AG04450 (cell line): ENCODE results near the gene PTPRS. TPM values are rescaled to one million over a fixed set of nuclear protein-coding genes. Genes with fewer than 3 reads are reported as not detected.

ENCODE experiments used
- CTCF ChIA-PET: fragments of 300-600, 350-600 bp; formaldehyde crosslinking; extraction: SDS; loops from one replicate; lab custom pipeline; 2022; ENCODE audit warnings: antibody characterized with exemption, inconsistent platforms; lab: Charles Lee
- POLR2A ChIA-PET: fragments of 350-600 bp; formaldehyde crosslinking; extraction: SDS; loops from one replicate; lab custom pipeline; 2021; ENCODE audit warnings: antibody characterized with exemption, inconsistent platforms; lab: Yijun Ruan, JAX
- DNase-seq: peaks from one replicate; pipeline ENCODE4 v3.0.0-alpha.2; 2011; ENCODE audit warnings: low read depth, low spot score
- H3K27ac ChIP-seq: one replicate; pipeline ENCODE4 v1.5.1; 2012; ENCODE audit warnings: low read depth, low read length, control low read depth
- H3K27me3 ChIP-seq: one replicate; pipeline ENCODE4 v1.6.0; 2012; ENCODE audit warnings: low read length; ENCODE audit not compliant: control insufficient read depth, insufficient read depth
- H3K4me3 ChIP-seq: 2 replicates; pipeline ENCODE4 v1.5.1; 2011; ENCODE audit warnings: mild to moderate bottlenecking, low read depth, low read length, control low read depth
- H3K9me3 ChIP-seq: 2 replicates; pipeline ENCODE4 v1.5.1; 2012; ENCODE audit warnings: low read length; ENCODE audit not compliant: control insufficient read depth, insufficient read depth
- polyA plus RNA-seq: library from polyadenylated mRNA; depleted of rRNA; stranded (reverse); fragments of >200 nt; gene quantifications from 2 replicates; pipeline ENCODE4 v1.2.3, GENCODE V29; 2011; rRNA removed
- TF ChIP-seq, protein P1 (sequence below): IDR thresholded peaks from 2 replicates; pipeline ENCODE4 v1.5.1; 2011; ENCODE audit warnings: low read depth, low read length, control low read depth, inconsistent platforms

PTPRS gene
- polyA plus RNA-seq, 1 experiment: 26.5 TPM

DNA sequence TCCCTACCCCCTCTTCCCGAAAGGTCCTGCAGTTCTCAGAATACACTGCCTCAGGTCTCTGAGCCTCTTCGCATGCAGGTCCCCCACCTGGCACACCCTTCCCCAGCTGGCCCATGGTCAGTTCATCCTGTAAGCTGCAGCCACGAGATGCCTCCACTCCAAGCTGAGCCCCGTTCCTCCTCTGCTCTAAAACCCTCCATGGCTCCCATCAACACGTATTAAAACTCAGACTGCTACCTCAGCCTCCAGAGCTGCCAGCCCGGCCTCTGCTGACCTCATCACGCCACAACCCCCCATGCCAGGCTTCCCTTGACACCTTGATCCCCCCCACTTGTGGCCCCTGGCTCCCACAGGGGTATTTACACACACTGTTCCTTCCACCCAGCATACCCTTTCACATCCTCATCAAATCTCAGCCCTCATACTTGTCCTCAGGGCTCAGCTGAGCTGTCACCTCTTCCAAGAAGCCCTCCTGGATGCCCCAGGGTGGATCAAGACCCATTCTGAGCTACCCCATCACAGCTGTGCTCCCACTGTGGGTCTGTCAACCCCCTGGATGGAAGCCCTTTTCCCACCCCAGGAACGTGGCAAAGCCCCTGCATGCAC, 48.9 kb downstream of the PTPRS start:
- Histone ChIP-seq H3K27ac (no peak overlapping the region), H3K9me3 (no peaks in the 10 kb centered on the region; the same call in 1 of the 2 replicates), H3K4me3 (peak overlapping the region; percentile 73), H3K27me3 (no peaks in the 10 kb centered on the region)
- ChIA-PET CTCF (no interaction called here), POLR2A (interaction anchor here (3.3 kb wide), 1 partner anchor 17 kb away, joined by 30 read pairs; no protein-coding TSS in a partner anchor)
- no peak for DNase-seq
- TF ChIP-seq, protein P1, sequence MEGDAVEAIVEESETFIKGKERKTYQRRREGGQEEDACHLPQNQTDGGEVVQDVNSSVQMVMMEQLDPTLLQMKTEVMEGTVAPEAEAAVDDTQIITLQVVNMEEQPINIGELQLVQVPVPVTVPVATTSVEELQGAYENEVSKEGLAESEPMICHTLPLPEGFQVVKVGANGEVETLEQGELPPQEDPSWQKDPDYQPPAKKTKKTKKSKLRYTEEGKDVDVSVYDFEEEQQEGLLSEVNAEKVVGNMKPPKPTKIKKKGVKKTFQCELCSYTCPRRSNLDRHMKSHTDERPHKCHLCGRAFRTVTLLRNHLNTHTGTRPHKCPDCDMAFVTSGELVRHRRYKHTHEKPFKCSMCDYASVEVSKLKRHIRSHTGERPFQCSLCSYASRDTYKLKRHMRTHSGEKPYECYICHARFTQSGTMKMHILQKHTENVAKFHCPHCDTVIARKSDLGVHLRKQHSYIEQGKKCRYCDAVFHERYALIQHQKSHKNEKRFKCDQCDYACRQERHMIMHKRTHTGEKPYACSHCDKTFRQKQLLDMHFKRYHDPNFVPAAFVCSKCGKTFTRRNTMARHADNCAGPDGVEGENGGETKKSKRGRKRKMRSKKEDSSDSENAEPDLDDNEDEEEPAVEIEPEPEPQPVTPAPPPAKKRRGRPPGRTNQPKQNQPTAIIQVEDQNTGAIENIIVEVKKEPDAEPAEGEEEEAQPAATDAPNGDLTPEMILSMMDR: no peak

Other genes starting within 250 kb of the PTPRS start
- not detected in 2 replicates for gene ZNRF4, start 114.6 kb upstream of the PTPRS start, polyA plus RNA-seq
- 0.04 TPM in 1 of 2 replicates, not detected in the other for gene TINCR, start 227.1 kb upstream of the PTPRS start, polyA plus RNA-seq